AG04449 (cell line): ENCODE data around the gene CCM2.
"Not testable (repeated sequence)": the region's sequence is repeated elsewhere in the genome, so short reads cannot be mapped to it uniquely, and the experiment has no call there.

ENCODE experiments used
- CTCF ChIA-PET: fragments of 350-600 bp; formaldehyde crosslinking; extraction: SDS; loops from one replicate; lab custom pipeline; 2021; ENCODE audit warnings: antibody characterized with exemption; lab: Yijun Ruan, JAX
- POLR2A ChIA-PET: fragments of 400-600, 350-600 bp; formaldehyde crosslinking; extraction: SDS; loops from one replicate; lab custom pipeline; 2020; ENCODE audit warnings: antibody characterized with exemption, inconsistent platforms; lab: Yijun Ruan, JAX
- DNase-seq: peaks from one replicate; pipeline ENCODE4 v3.0.0-alpha.2; 2010; ENCODE audit warnings: low read depth, low spot score
- H3K4me3 ChIP-seq: 2 replicates; pipeline ENCODE4 v1.5.1; 2011; ENCODE audit warnings: low read depth, mild to moderate bottlenecking, control low read depth, low read length
- TF ChIP-seq, protein P1 (sequence below): IDR thresholded peaks from one replicate; pipeline ENCODE4 v1.5.1; 2011; ENCODE audit warnings: mild to moderate bottlenecking, moderate library complexity, low read length, control low read depth, inconsistent platforms; ENCODE audit not compliant: insufficient read depth; ENCODE audit errors: missing control alignments

The CCM2 gene

GRCh38 chr7:45017253-45017652, 17.3 kb downstream of the CCM2 start:
- no peak overlapping the region for H3K4me3 ChIP-seq
- no peak for DNase-seq
- CTCF ChIA-PET: no interaction called here
- TF ChIP-seq, protein P1, sequence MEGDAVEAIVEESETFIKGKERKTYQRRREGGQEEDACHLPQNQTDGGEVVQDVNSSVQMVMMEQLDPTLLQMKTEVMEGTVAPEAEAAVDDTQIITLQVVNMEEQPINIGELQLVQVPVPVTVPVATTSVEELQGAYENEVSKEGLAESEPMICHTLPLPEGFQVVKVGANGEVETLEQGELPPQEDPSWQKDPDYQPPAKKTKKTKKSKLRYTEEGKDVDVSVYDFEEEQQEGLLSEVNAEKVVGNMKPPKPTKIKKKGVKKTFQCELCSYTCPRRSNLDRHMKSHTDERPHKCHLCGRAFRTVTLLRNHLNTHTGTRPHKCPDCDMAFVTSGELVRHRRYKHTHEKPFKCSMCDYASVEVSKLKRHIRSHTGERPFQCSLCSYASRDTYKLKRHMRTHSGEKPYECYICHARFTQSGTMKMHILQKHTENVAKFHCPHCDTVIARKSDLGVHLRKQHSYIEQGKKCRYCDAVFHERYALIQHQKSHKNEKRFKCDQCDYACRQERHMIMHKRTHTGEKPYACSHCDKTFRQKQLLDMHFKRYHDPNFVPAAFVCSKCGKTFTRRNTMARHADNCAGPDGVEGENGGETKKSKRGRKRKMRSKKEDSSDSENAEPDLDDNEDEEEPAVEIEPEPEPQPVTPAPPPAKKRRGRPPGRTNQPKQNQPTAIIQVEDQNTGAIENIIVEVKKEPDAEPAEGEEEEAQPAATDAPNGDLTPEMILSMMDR: no peak
- POLR2A ChIA-PET: no interaction called here

DNA sequence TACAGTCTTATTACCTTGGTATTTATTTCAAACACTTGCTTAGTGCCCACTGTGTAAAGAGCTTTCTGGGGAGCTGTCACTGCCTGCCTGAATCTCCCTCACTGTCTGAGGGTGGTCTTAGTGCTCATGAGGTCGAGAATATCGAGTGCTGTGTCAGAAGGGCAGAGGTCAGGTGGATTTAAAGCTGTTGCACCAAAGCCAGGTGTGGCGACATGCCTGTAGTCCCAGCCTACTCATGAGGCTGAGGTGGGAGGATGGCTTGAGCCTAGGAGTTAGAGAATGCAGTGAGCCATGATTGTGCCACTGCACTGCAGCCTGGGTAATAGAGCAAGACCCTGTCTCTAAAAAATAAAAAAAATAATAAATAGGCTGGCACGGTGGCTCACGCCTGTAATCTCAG, 20.9 kb downstream of the CCM2 start:
- TF ChIP-seq, protein P1: no peak
- ChIA-PET POLR2A (no interaction called here), CTCF (no interaction called here)
- no peak overlapping the region for H3K4me3 ChIP-seq
- DNase-seq: no peak

- POLR2A ChIA-PET: no interaction called here
- H3K4me3 ChIP-seq: no peak overlapping the region
- CTCF ChIA-PET: interaction anchor here (0.9 kb wide), 1 partner anchor 46 kb away, joined by 3 read pairs; no protein-coding TSS in a partner anchor
- TF ChIP-seq, protein P1: no peak
- no peak for DNase-seq
Measured at GRCh38 chr7:45021604-45022296, 21.7 kb downstream of the CCM2 start.

- POLR2A ChIA-PET: no interaction called here
- CTCF ChIA-PET: interaction anchor here (0.7 kb wide), 1 partner anchor 193 kb away, joined by 3 read pairs; no protein-coding TSS in a partner anchor
- DNase-seq: no peak
- no peak overlapping the region for H3K4me3 ChIP-seq
- TF ChIP-seq, protein P1: no peak
Measured at GRCh38 chr7:45024126-45024744, 24.2 kb downstream of the CCM2 start.

DNA sequence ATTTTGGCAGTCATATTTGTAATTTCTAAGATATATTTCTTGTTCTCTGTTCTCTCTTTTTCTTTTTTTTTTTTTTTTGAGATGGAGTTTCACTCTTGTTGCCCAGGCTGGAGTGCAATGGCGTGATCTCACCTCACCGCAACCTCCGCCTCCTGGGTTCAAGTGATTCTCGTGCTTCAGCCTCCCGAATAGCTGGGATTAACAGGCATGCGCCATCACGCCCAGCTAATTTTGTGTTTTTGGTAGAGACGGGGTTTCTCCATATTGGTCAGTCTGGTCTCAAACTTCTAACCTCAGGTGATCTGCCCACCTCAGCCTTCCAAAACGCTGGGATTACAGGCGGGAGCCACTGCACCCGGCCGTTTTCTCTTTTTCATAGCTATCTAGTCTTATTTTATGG, 25.5 kb downstream of the CCM2 start:
- DNase-seq, H3K4me3 ChIP-seq, POLR2A ChIA-PET, CTCF ChIA-PET: not testable (repeated sequence)

DNA sequence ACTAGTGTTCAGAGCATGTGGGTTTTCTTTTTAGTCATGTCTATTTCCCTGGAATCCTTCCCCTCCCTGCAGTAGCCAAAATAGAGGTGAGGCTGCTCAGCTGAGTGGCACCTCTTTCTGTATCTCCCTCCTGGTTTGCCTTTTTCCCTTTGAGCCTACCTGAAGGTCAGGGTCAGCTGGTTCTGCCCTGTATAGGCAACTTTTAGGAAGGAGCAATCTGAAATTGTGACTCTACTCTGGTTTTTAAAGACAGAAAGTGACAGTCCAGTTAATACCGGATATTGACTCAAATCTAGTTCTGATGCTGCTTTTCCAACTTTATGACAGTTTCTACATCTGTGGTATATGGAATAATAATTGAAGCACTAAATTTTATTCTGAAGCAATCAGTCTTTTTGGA, 26.0 kb downstream of the CCM2 start:
- no peak overlapping the region for H3K4me3 ChIP-seq
- TF ChIP-seq, protein P1: no peak
- no peak for DNase-seq
- POLR2A ChIA-PET: no interaction called here
- CTCF ChIA-PET: no interaction called here
